Mesenchymal stem cell (in vitro differentiated cells and primary cell): ENCODE data around the gene ANXA3.
"Not testable (repeated sequence)": the region's sequence is repeated elsewhere in the genome, so short reads cannot be mapped to it uniquely, and the experiment has no call there.

ENCODE experiments used
- DNase-seq: peaks from one replicate; pipeline ENCODE4 v3.0.0-alpha.2; 2013
- H2AFZ ChIP-seq: one replicate; pipeline ENCODE4 v1.6.1; 2013; ENCODE audit warnings: low read depth, mild to moderate bottlenecking, control low read depth, inconsistent platforms, low read length, moderate library complexity
- H2AK5ac ChIP-seq: 2 replicates; pipeline ENCODE4 v1.6.1; 2013; ENCODE audit warnings: low read length, moderate library complexity, mild to moderate bottlenecking, inconsistent platforms; ENCODE audit not compliant: severe bottlenecking
- H2BK120ac ChIP-seq: one replicate; pipeline ENCODE4 v1.6.1; 2013; ENCODE audit warnings: low read depth, mild to moderate bottlenecking, inconsistent platforms, low read length, moderate library complexity
- H2BK12ac ChIP-seq, 2 experiments: one replicate each; pipeline ENCODE4 v1.6.1; 2013; ENCODE audit warnings: inconsistent platforms in 2 of 2, low read length in 2 of 2, mild to moderate bottlenecking in 2 of 2, moderate library complexity in 2 of 2, control low read depth in 1 of 2
- H2BK15ac ChIP-seq: one replicate; pipeline ENCODE4 v1.6.1; 2013; ENCODE audit warnings: mild to moderate bottlenecking, low read depth, inconsistent platforms; ENCODE audit not compliant: poor library complexity, severe bottlenecking
- H2BK5ac ChIP-seq: 2 replicates; pipeline ENCODE4 v1.6.1; 2013; ENCODE audit warnings: low read depth, mild to moderate bottlenecking, low read length, control low read depth, inconsistent platforms; ENCODE audit not compliant: poor library complexity, severe bottlenecking
- H3K14ac ChIP-seq, 2 experiments: one replicate each; pipeline ENCODE4 v1.6.1; 2013; ENCODE audit warnings: inconsistent platforms in 2 of 2, low read length in 2 of 2, control low read depth in 1 of 2, mild to moderate bottlenecking in 1 of 2, moderate library complexity in 1 of 2
- H3K18ac ChIP-seq, 2 experiments: one replicate each; pipeline ENCODE4 v1.6.1; 2013; ENCODE audit warnings: inconsistent platforms in 2 of 2, low read length in 2 of 2, control low read depth in 1 of 2, low read depth in 1 of 2, mild to moderate bottlenecking in 1 of 2
- H3K23ac ChIP-seq, 2 experiments: one replicate each; pipeline ENCODE4 v1.6.1; 2013; ENCODE audit warnings: inconsistent platforms in 2 of 2, low read length in 2 of 2, mild to moderate bottlenecking in 2 of 2, moderate library complexity in 2 of 2, control low read depth in 1 of 2
- H3K27ac ChIP-seq: 2 replicates; pipeline ENCODE4 v1.5.1; 2013; ENCODE audit warnings: mild to moderate bottlenecking, moderate library complexity, low read length, control low read depth, inconsistent platforms; ENCODE audit not compliant: poor library complexity, severe bottlenecking
- H3K27me3 ChIP-seq, 2 experiments: 2 replicates each; pipeline versions ENCODE4 v1.6.1 to v1.7.0; 2013; ENCODE audit warnings: low read length in 2 of 2, mild to moderate bottlenecking in 2 of 2, moderate library complexity in 2 of 2, control low read depth in 1 of 2, inconsistent platforms in 1 of 2; ENCODE audit not compliant: control insufficient read depth in 1 of 2, insufficient read depth in 1 of 2
- H3K36me3 ChIP-seq, 2 experiments: 2 replicates each; pipeline versions ENCODE4 v1.6.1 to v1.7.0; 2013; ENCODE audit warnings: low read length in 2 of 2, control low read depth in 1 of 2, inconsistent platforms in 1 of 2, low read depth in 1 of 2, mild to moderate bottlenecking in 1 of 2; ENCODE audit not compliant: insufficient read depth in 2 of 2, control insufficient read depth in 1 of 2
- H3K4ac ChIP-seq, 2 experiments: one replicate each; pipeline ENCODE4 v1.6.1; 2013; ENCODE audit warnings: inconsistent platforms in 2 of 2, low read length in 2 of 2, mild to moderate bottlenecking in 2 of 2, moderate library complexity in 2 of 2, control low read depth in 1 of 2, low read depth in 1 of 2
- H3K4me1 ChIP-seq: 2 replicates; pipeline ENCODE4 v1.6.1; 2013; ENCODE audit warnings: low read depth, low read length, control low read depth; ENCODE audit not compliant: control insufficient read depth, insufficient read depth
- H3K4me2 ChIP-seq: 2 replicates; pipeline ENCODE4 v1.6.1; 2013; ENCODE audit warnings: low read length, mild to moderate bottlenecking, inconsistent platforms; ENCODE audit not compliant: poor library complexity, severe bottlenecking
- H3K4me3 ChIP-seq, 2 experiments: 2 replicates each; pipeline versions ENCODE4 v1.5.1 to v1.7.0; 2013; ENCODE audit warnings: low read length in 2 of 2, mild to moderate bottlenecking in 2 of 2, control low read depth in 1 of 2, low read depth in 1 of 2; ENCODE audit not compliant: insufficient read depth in 1 of 2
- H3K79me1 ChIP-seq: replicated peaks from 2 replicates; pipeline ENCODE4 v1.6.1; 2013; ENCODE audit warnings: mild to moderate bottlenecking, control low read depth, low read length, inconsistent platforms; ENCODE audit not compliant: poor library complexity, severe bottlenecking
- H3K9ac ChIP-seq: 2 replicates; pipeline ENCODE4 v1.7.0; 2013; ENCODE audit warnings: mild to moderate bottlenecking, low read length, moderate library complexity
- H3K9me3 ChIP-seq: 2 replicates; pipeline ENCODE4 v1.7.0; 2013; ENCODE audit warnings: mild to moderate bottlenecking, low read length; ENCODE audit not compliant: control insufficient read depth
- H4K8ac ChIP-seq: one replicate; pipeline ENCODE4 v1.6.1; 2013; ENCODE audit warnings: inconsistent platforms, mild to moderate bottlenecking, low read length, moderate library complexity
- H4K91ac ChIP-seq: one replicate; pipeline ENCODE4 v1.6.1; 2013; ENCODE audit warnings: mild to moderate bottlenecking, low read length, inconsistent platforms
- WGBS: methylation state at CpG from one replicate; pipeline ENCODE4 v1.1.7; 2013; ENCODE audit warnings: mixed read lengths; 5-methylcytosine and 5-hydroxymethylcytosine counted together

Gene ANXA3

GRCh38 chr4:78592088-78592783 lies 40.7 kb downstream of the ANXA3 start:
- Histone ChIP-seq H3K9ac (no peak overlapping the region), H2BK5ac (no peak overlapping the region), H3K27me3 (no peaks in the 10 kb centered on the region), H3K14ac (no peak overlapping the region), H2BK120ac (no peak overlapping the region), H3K23ac (no peak overlapping the region), H4K8ac (no peak overlapping the region), H3K9me3 (no peaks in the 10 kb centered on the region), H3K18ac (no peak overlapping the region), H2BK12ac (no peak overlapping the region), H3K79me1 (no peaks in the 10 kb centered on the region), H3K4ac (no peak overlapping the region), H3K4me3 (no peak overlapping the region), H3K27ac (no peak overlapping the region), H4K91ac (no peak overlapping the region), H3K4me2 (no peak overlapping the region), H2AK5ac (no peak overlapping the region), H3K4me1 (no peaks in the 10 kb centered on the region), H3K36me3 (peaks cover 0 to 3% of the 10 kb centered on the region in 2 experiments), H2BK15ac (no peak overlapping the region), H2AFZ (no peak overlapping the region)
- no CpG with 5 or more reads among the region's 3 CpGs for WGBS
- DNase-seq: no peak

- Histone ChIP-seq H3K23ac (no peak overlapping the region), H2AFZ (no peak overlapping the region), H2BK15ac (no peak overlapping the region), H3K27me3 (no peaks in the 10 kb centered on the region), H3K18ac (no peak overlapping the region), H3K4me2 (no peak overlapping the region), H2BK120ac (no peak overlapping the region), H3K4ac (no peak overlapping the region), H4K91ac (no peak overlapping the region), H4K8ac (no peak overlapping the region), H3K4me1 (no peaks in the 10 kb centered on the region), H2AK5ac (no peak overlapping the region), H3K4me3 (no peak overlapping the region), H3K9ac (no peak overlapping the region), H3K9me3 (no peaks in the 10 kb centered on the region), H2BK5ac (no peak overlapping the region), H2BK12ac (no peak overlapping the region), H3K27ac (no peak overlapping the region), H3K79me1 (no peaks in the 10 kb centered on the region), H3K14ac (no peak overlapping the region), H3K36me3 (peaks cover 0 to 6% of the 10 kb centered on the region in 2 experiments)
- DNase-seq: no peak
- 100% methylated on average over 2 of the region's 3 CpGs for WGBS
These were observed 44.7 kb downstream of the ANXA3 start for GRCh38 chr4:78596111-78596742.

DNA sequence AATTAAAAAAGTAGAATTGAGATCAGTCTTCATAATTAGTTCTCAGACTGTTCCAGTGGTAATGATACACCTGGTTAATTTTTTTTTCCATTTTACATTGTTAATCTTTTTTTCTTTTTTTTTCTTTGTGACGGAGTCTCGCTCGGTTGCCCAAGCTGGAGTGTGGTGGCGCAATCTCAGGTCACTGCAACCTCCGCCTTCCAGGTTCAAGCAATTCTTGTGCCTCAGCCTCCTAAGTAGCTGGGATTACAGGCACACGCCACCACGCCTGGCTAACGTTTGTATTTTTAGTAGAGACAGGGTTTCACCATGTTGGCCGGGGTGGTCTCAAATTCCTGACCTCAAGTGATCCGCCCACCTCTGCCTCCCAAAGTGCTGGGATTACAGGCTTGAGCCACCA lies 46.9 kb downstream of the ANXA3 start:
- H2BK12ac ChIP-seq, H3K18ac ChIP-seq, H3K4me3 ChIP-seq, H4K8ac ChIP-seq, H2BK5ac ChIP-seq, H3K4me1 ChIP-seq, H3K36me3 ChIP-seq, H3K14ac ChIP-seq, H3K27ac ChIP-seq, H2AK5ac ChIP-seq, H3K27me3 ChIP-seq, H3K9ac ChIP-seq, H3K79me1 ChIP-seq, H3K4ac ChIP-seq, H4K91ac ChIP-seq, H3K9me3 ChIP-seq, H2BK120ac ChIP-seq, H3K23ac ChIP-seq, DNase-seq, H2BK15ac ChIP-seq, H3K4me2 ChIP-seq, H2AFZ ChIP-seq: not testable (repeated sequence)
- 95% methylated on average over 10 of the region's 10 CpGs for WGBS

GRCh38 chr4:78599147-78599546 lies 47.6 kb downstream of the ANXA3 start:
- Histone ChIP-seq H3K36me3 (peaks cover 0 to 10% of the 10 kb centered on the region in 2 experiments), H2BK5ac (no peak overlapping the region), H3K27ac (no peak overlapping the region), H3K14ac (no peak overlapping the region), H3K23ac (no peak overlapping the region), H2BK12ac (no peak overlapping the region), H3K79me1 (no peaks in the 10 kb centered on the region), H3K27me3 (no peaks in the 10 kb centered on the region), H3K4me3 (no peak overlapping the region), H3K4me2 (no peak overlapping the region), H2BK120ac (no peak overlapping the region), H4K91ac (no peak overlapping the region), H3K4me1 (no peaks in the 10 kb centered on the region), H2AFZ (no peak overlapping the region), H3K4ac (no peak overlapping the region), H2BK15ac (no peak overlapping the region), H3K9ac (no peak overlapping the region), H3K9me3 (no peaks in the 10 kb centered on the region), H2AK5ac (no peak overlapping the region), H4K8ac (no peak overlapping the region), H3K18ac (no peak overlapping the region)
- DNase-seq: no peak
- WGBS: 98% methylated on average over 3 of the region's 4 CpGs
